MM.1S (cell line): ENCODE data around the gene NELL1.

Experiments used
- DNase-seq: peaks from one replicate; pipeline ENCODE4 v3.0.0-alpha.2; 2015
- H2AFZ ChIP-seq: fragments of 300-600 bp; sonication (generic); 2 replicates; pipeline ENCODE4 v1.6.0; 2016; ENCODE audit warnings: antibody characterized with exemption, low read length
- H3F3A ChIP-seq: fragments of 300-600 bp; sonication (generic); 2 replicates; pipeline ENCODE4 v1.6.1; 2016; ENCODE audit warnings: mild to moderate bottlenecking, antibody characterized with exemption, low read length, moderate library complexity, mixed read lengths; ENCODE audit not compliant: insufficient read depth
- H3K27ac ChIP-seq: fragments of 300-600 bp; sonication (generic); 2 replicates; pipeline ENCODE4 v1.5.1; 2016; ENCODE audit warnings: mild to moderate bottlenecking, low read length
- H3K27me3 ChIP-seq: fragments of 300-600 bp; sonication (generic); replicated peaks from 2 replicates; pipeline ENCODE4 v1.6.0; 2016; ENCODE audit warnings: low read length; ENCODE audit not compliant: insufficient read depth
- H3K36me3 ChIP-seq: fragments of 300-600 bp; sonication (generic); replicated peaks from 2 replicates; pipeline ENCODE4 v1.6.1; 2016; ENCODE audit warnings: mild to moderate bottlenecking, low read length, mixed read lengths; ENCODE audit not compliant: insufficient read depth
- H3K4me1 ChIP-seq: fragments of 300-600 bp; sonication (generic); 2 replicates; pipeline ENCODE4 v1.6.1; 2016; ENCODE audit warnings: low read length, mixed read lengths
- H3K4me2 ChIP-seq: fragments of 300-600 bp; sonication (generic); 2 replicates; pipeline ENCODE4 v1.6.0; 2016; ENCODE audit warnings: low read depth, low read length
- H3K4me3 ChIP-seq: fragments of 300-600 bp; sonication (generic); 2 replicates; pipeline ENCODE4 v1.5.1; 2016; ENCODE audit warnings: low read length, mixed read lengths
- H3K79me2 ChIP-seq: fragments of 300-600 bp; sonication (generic); 2 replicates; pipeline ENCODE4 v1.6.1; 2016; ENCODE audit warnings: mixed run types, low read length, mixed read lengths
- H3K9ac ChIP-seq: fragments of 300-600 bp; sonication (generic); 2 replicates; pipeline ENCODE4 v1.6.1; 2016; ENCODE audit warnings: low read length, mixed read lengths
- H3K9me2 ChIP-seq: fragments of 300-600 bp; sonication (generic); replicated peaks from 2 replicates; pipeline ENCODE4 v1.6.1; 2016; ENCODE audit warnings: mild to moderate bottlenecking, low read length, mixed read lengths; ENCODE audit not compliant: insufficient read depth
- H3K9me3 ChIP-seq: fragments of 300-600 bp; sonication (generic); replicated peaks from 2 replicates; pipeline ENCODE4 v1.6.1; 2016; ENCODE audit warnings: mild to moderate bottlenecking, low read length, mixed read lengths; ENCODE audit not compliant: insufficient read depth
- H4K20me1 ChIP-seq: fragments of 300-600 bp; sonication (generic); 2 replicates; pipeline ENCODE4 v1.6.1; 2016; ENCODE audit warnings: mild to moderate bottlenecking, low read length, moderate library complexity, mixed read lengths; ENCODE audit not compliant: insufficient read depth
- EZH2 ChIP-seq: fragments of 300-600 bp; sonication (generic); optimal IDR thresholded peaks from 2 replicates; pipeline ENCODE3; 2017; ENCODE audit warnings: low read depth, mild to moderate bottlenecking, antibody characterized with exemption, low read length, mixed read lengths
- EZH2phosphoT487 ChIP-seq: fragments of 300-600 bp; sonication (generic); IDR thresholded peaks from 2 replicates; pipeline ENCODE4 v1.6.1; 2018; ENCODE audit warnings: antibody characterized with exemption, low read length
- TF ChIP-seq, protein P1 (sequence below): fragments of 300-600 bp; sonication (generic); IDR thresholded peaks from 2 replicates; pipeline ENCODE4 v1.5.1; 2016; ENCODE audit warnings: antibody characterized with exemption, low read length, mixed read lengths

NELL1 gene

DNA sequence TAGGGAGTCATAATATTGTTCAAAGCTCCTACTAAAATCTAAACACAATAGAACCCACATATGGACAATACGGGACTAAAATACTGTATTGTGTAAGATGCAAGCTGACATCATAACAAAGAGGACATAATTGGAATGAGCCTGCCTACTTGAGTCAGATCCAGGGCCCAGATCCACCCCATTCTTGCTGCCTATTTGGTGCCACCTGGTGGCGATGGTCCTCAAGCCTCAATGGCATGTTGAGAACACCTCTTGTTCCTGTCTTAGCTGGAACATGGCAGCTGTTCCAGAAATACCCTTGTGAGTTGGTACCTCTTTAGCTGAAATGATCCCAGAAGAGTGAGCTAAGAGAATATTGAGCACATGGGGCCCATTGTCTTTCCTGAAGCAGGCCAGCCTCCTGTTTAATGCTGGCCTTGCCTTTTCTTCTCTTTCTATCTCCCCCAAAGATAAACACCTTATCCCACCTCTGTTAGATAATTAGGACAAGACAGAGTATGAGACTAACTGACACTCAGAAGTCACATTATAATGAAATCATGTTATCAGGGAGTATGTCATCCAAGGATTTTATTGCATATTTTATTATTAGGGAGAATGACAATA, 842.6 kb downstream of the NELL1 start:
- H3F3A ChIP-seq, result no peaks in the 10 kb centered on the region
- 0 out of 2 replicates have a peak, but pooled peaks cover 4% of the 10 kb centered on the region for H3K4me1 ChIP-seq
- H3K4me3 ChIP-seq, result no peak overlapping the region
- H3K4me2 ChIP-seq, result no peak overlapping the region
- H3K79me2 ChIP-seq, result no peaks in the 10 kb centered on the region
- H3K9me3 ChIP-seq, result no peaks in the 10 kb centered on the region
- TF ChIP-seq EZH2, result no peak
- TF ChIP-seq, protein P1, sequence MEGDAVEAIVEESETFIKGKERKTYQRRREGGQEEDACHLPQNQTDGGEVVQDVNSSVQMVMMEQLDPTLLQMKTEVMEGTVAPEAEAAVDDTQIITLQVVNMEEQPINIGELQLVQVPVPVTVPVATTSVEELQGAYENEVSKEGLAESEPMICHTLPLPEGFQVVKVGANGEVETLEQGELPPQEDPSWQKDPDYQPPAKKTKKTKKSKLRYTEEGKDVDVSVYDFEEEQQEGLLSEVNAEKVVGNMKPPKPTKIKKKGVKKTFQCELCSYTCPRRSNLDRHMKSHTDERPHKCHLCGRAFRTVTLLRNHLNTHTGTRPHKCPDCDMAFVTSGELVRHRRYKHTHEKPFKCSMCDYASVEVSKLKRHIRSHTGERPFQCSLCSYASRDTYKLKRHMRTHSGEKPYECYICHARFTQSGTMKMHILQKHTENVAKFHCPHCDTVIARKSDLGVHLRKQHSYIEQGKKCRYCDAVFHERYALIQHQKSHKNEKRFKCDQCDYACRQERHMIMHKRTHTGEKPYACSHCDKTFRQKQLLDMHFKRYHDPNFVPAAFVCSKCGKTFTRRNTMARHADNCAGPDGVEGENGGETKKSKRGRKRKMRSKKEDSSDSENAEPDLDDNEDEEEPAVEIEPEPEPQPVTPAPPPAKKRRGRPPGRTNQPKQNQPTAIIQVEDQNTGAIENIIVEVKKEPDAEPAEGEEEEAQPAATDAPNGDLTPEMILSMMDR, result peak; percentile 91
- TF ChIP-seq EZH2phosphoT487, result no peak
- peak; percentile 72 for DNase-seq
- H3K36me3 ChIP-seq, result no peaks in the 10 kb centered on the region
- H4K20me1 ChIP-seq, result no peaks in the 10 kb centered on the region
- H3K27me3 ChIP-seq, result no peaks in the 10 kb centered on the region
- peak overlapping the region; percentile 13; the same call in 1 of the 2 replicates for H2AFZ ChIP-seq
- H3K9me2 ChIP-seq, result no peaks in the 10 kb centered on the region
- H3K9ac ChIP-seq, result no peak overlapping the region
- H3K27ac ChIP-seq, result no peak overlapping the region

DNA sequence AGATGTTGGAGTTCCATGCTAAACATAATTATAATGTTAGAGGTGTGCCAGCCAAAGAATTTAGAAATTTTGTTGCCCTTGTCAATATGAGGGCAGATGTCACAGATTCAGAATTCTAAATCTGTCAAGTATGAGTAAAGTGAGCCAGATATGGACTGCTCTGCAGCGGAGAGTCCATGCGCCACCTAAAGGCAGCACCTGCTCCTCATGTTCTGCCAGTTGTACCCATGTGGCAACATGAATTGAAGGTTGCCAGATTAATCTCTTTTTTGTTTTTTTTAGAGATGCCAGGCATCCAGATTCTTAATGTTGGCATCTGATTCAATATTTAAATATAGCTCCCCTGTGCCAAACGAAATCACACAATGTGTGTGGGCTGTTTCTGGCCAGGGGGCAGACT, 844.9 kb downstream of the NELL1 start:
- Histone ChIP-seq H3K9me3 (no peaks in the 10 kb centered on the region), H4K20me1 (no peaks in the 10 kb centered on the region), H3K9ac (no peak overlapping the region), H3K4me3 (no peak overlapping the region), H3K36me3 (no peaks in the 10 kb centered on the region), H2AFZ (no peak overlapping the region), H3K4me2 (no peak overlapping the region), H3K27me3 (no peaks in the 10 kb centered on the region), H3K4me1 (0 out of 2 replicates have a peak, but pooled peaks cover 4% of the 10 kb centered on the region), H3K27ac (no peak overlapping the region), H3K9me2 (no peaks in the 10 kb centered on the region), H3K79me2 (no peaks in the 10 kb centered on the region), H3F3A (no peaks in the 10 kb centered on the region)
- peak; percentile 59 for DNase-seq
- TF ChIP-seq EZH2, result no peak
- no peak for TF ChIP-seq EZH2phosphoT487
- TF ChIP-seq, protein P1, result peak; percentile 72

DNA sequence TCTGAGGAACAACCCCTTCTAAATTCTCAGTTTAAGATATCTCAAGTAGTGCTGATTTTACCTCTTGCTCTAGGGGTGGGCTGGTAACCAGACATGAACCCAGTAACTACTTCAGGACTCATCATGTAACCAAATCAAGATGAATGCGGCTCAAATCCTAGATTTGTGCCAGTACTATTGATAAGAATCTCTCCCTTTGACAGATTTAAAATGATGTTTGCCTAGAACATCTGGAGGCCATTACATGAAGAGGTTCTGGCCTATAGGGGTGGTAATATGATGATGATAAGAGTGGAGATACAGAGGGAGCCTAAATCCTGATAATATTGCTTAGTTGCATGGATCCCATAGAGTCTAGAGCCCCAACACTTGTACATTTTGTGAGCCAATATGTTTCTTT, 850.9 kb downstream of the NELL1 start:
- DNase-seq, result no peak
- no peak overlapping the region for H3K4me2 ChIP-seq
- H3K9me3 ChIP-seq, result no peaks in the 10 kb centered on the region
- TF ChIP-seq, protein P1, result no peak
- TF ChIP-seq EZH2phosphoT487 (no peak), EZH2 (no peak)
- H3K79me2 ChIP-seq, result no peaks in the 10 kb centered on the region
- no peaks in the 10 kb centered on the region for H3F3A ChIP-seq
- no peaks in the 10 kb centered on the region for H3K9me2 ChIP-seq
- H3K27ac ChIP-seq, result no peak overlapping the region
- H3K27me3 ChIP-seq, result no peaks in the 10 kb centered on the region
- no peaks in the 10 kb centered on the region for H4K20me1 ChIP-seq
- H3K36me3 ChIP-seq, result no peaks in the 10 kb centered on the region
- H3K9ac ChIP-seq, result no peak overlapping the region
- no peak overlapping the region for H2AFZ ChIP-seq
- H3K4me3 ChIP-seq, result no peak overlapping the region
- no peaks in the 10 kb centered on the region for H3K4me1 ChIP-seq
